Measurements from ENCODE around the gene DGUOK.

Gene DGUOK

GRCh38 chr2:73947412-73948018 lies 20.8 kb downstream of the DGUOK start:
- ATAC-seq (no peak), DNase-seq (no peak)

GRCh38 chr2:73949802-73950201 lies 23.1 kb downstream of the DGUOK start:
- no peak for ATAC-seq

GRCh38 chr2:73952499-73953446 lies 26.1 kb downstream of the DGUOK start:
- no peak for DNase-seq
- ATAC-seq, result peak; percentile 32

More at GRCh38 chr2:73949802-73950201, 23.1 kb downstream of the DGUOK start:
- DNase-seq, result no peak

- no peak for DNase-seq
- ATAC-seq, result no peak
These were observed 29.7 kb downstream of the DGUOK start for GRCh38 chr2:73956218-73956865.

GRCh38 chr2:73961274-73961673 lies 34.6 kb downstream of the DGUOK start:
- no peak for ATAC-seq
- no peak for DNase-seq

GRCh38 chr2:73961823-73962615 lies 35.3 kb downstream of the DGUOK start:
- ATAC-seq (no peak), DNase-seq (no peak)

- DNase-seq (no peak), ATAC-seq (no peak)
These were observed 36.1 kb downstream of the DGUOK start for GRCh38 chr2:73962798-73963197.

GRCh38 chr2:73963385-73964120 lies 36.9 kb downstream of the DGUOK start:
- peak; percentile 44 for DNase-seq
- ATAC-seq, result peak; percentile 94

- ATAC-seq, result no peak
- DNase-seq, result no peak
These were observed 37.5 kb downstream of the DGUOK start for GRCh38 chr2:73964223-73964622.

GRCh38 chr2:73965053-73965452 lies 38.4 kb downstream of the DGUOK start:
- DNase-seq, result no peak
- no peak for ATAC-seq

GRCh38 chr2:73968357-73968937 lies 41.8 kb downstream of the DGUOK start:
- DNase-seq (no peak), ATAC-seq (no peak)

- DNase-seq (no peak), ATAC-seq (no peak)
These were observed 42.7 kb downstream of the DGUOK start for GRCh38 chr2:73969356-73969755.

- DNase-seq (peak; percentile 13), ATAC-seq (no peak)
These were observed 43.6 kb downstream of the DGUOK start for GRCh38 chr2:73970141-73970803.

GRCh38 chr2:73970850-73971471 lies 44.3 kb downstream of the DGUOK start:
- ATAC-seq, result peak; percentile 70

GRCh38 chr2:73971722-73972121 lies 45.0 kb downstream of the DGUOK start:
- ATAC-seq (no peak), DNase-seq (no peak)

More at GRCh38 chr2:73970850-73971471, 44.3 kb downstream of the DGUOK start:
- DNase-seq, result peak; percentile 59

- no peak for ATAC-seq
- no peak for DNase-seq
These were observed 46.2 kb downstream of the DGUOK start for GRCh38 chr2:73972846-73973245.

GRCh38 chr2:73975731-73976130 lies 49.1 kb downstream of the DGUOK start:
- no peak for DNase-seq
- no peak for ATAC-seq

GRCh38 chr2:73976803-73977202 lies 50.1 kb downstream of the DGUOK start:
- DNase-seq (no peak), ATAC-seq (no peak)

GRCh38 chr2:73977466-73977865 lies 50.8 kb downstream of the DGUOK start:
- ATAC-seq (no peak), DNase-seq (no peak)

- peak; percentile 63 for DNase-seq
- ATAC-seq, result peak; percentile 93
These were observed 52.3 kb downstream of the DGUOK start for GRCh38 chr2:73979021-73979420.
